ENCODE data around the gene CSN3.

CSN3 gene

GRCh38 chr4:70291341-70291740, 48.9 kb downstream of the CSN3 start:
- DNase-seq (ENCODE audit: low spot score) = no peak

GRCh38 chr4:70297576-70297975, 55.2 kb downstream of the CSN3 start:
- DNase-seq (ENCODE audit: low spot score) = no peak

- no peak for DNase-seq (ENCODE audit: low spot score)
These were observed 55.7 kb downstream of the CSN3 start for GRCh38 chr4:70298051-70298450.

- no peak for DNase-seq (ENCODE audit: low spot score)
These were observed 57.2 kb downstream of the CSN3 start for GRCh38 chr4:70299643-70300042.

- no peak for DNase-seq (ENCODE audit: low spot score)
These were observed 57.8 kb downstream of the CSN3 start for GRCh38 chr4:70300215-70300614.
